ENCODE results near the gene ZNF14.

Gene ZNF14

GRCh38 chr19:19742773-19743172, 9.9 kb upstream of the ZNF14 start:
- H3K4me2 ChIP-seq (ENCODE audit: low read length, poor library complexity, severe bottlenecking): no peak overlapping the region
- 80% methylated on average over 9 of the region's 9 CpGs for WGBS
- no peak overlapping the region for H3K4ac ChIP-seq (ENCODE audit: low read depth in 1 of 2, low read length in 2 of 2)

GRCh38 chr19:19741184-19741583, 8.3 kb upstream of the ZNF14 start:
- no peak overlapping the region for H2BK5ac ChIP-seq (ENCODE audit: low read depth, low read length, poor library complexity, severe bottlenecking)
- H3K23ac ChIP-seq (ENCODE audit: low read length in 2 of 2): no peak overlapping the region
- H3K4ac ChIP-seq (ENCODE audit: low read depth in 1 of 2, low read length in 2 of 2): no peak overlapping the region
- H2BK120ac ChIP-seq (ENCODE audit: low read depth, low read length): no peak overlapping the region
- no peak overlapping the region for H2BK12ac ChIP-seq (ENCODE audit: low read length in 2 of 2)
- no peak overlapping the region for H3K4me3 ChIP-seq (ENCODE audit: insufficient read depth in 1 of 2, low read depth in 1 of 2, low read length in 2 of 2)
- H3K18ac ChIP-seq (ENCODE audit: low read depth in 1 of 2, low read length in 2 of 2): no peak overlapping the region
- no peak overlapping the region for H4K8ac ChIP-seq (ENCODE audit: low read length)
- no peaks in the 10 kb centered on the region for H3K36me3 ChIP-seq (ENCODE audit: control insufficient read depth in 1 of 2, insufficient read depth in 2 of 2, low read depth in 1 of 2, low read length in 2 of 2)
- no peak overlapping the region for H4K91ac ChIP-seq (ENCODE audit: low read length)
- H3K9ac ChIP-seq (ENCODE audit: low read length): no peak overlapping the region
- H3K9me3 ChIP-seq (ENCODE audit: control insufficient read depth, low read length): peaks cover 8% of the 10 kb centered on the region
- no peak overlapping the region for H2AK5ac ChIP-seq (ENCODE audit: low read length, severe bottlenecking)
- H3K79me1 ChIP-seq (replicated peaks; ENCODE audit: low read length, poor library complexity, severe bottlenecking): no peaks in the 10 kb centered on the region
- no peaks in the 10 kb centered on the region for H3K27me3 ChIP-seq (ENCODE audit: control insufficient read depth in 1 of 2, insufficient read depth in 1 of 2, low read length in 2 of 2)
- no peak overlapping the region for H2AFZ ChIP-seq (ENCODE audit: low read depth, low read length)
- H3K14ac ChIP-seq (ENCODE audit: low read length in 2 of 2): no peak overlapping the region
- 76% methylated on average over 7 of the region's 7 CpGs for WGBS
- H3K4me2 ChIP-seq (ENCODE audit: low read length, poor library complexity, severe bottlenecking): no peak overlapping the region
- no peak overlapping the region for H2BK15ac ChIP-seq (ENCODE audit: low read depth, poor library complexity, severe bottlenecking)
- H3K4me1 ChIP-seq (ENCODE audit: control insufficient read depth, insufficient read depth, low read depth, low read length): no peaks in the 10 kb centered on the region
- H3K27ac ChIP-seq (ENCODE audit: low read length, poor library complexity, severe bottlenecking): no peak overlapping the region
- DNase-seq: no peak

More at GRCh38 chr19:19742773-19743172, 9.9 kb upstream of the ZNF14 start:
- Histone ChIP-seq H2BK15ac (ENCODE audit: low read depth, poor library complexity, severe bottlenecking) (no peak overlapping the region), H4K91ac (ENCODE audit: low read length) (no peak overlapping the region), H3K27ac (ENCODE audit: low read length, poor library complexity, severe bottlenecking) (no peak overlapping the region), H2AK5ac (ENCODE audit: low read length, severe bottlenecking) (no peak overlapping the region), H3K23ac (ENCODE audit: low read length in 2 of 2) (no peak overlapping the region), H3K9ac (ENCODE audit: low read length) (no peak overlapping the region), H4K8ac (ENCODE audit: low read length) (no peak overlapping the region), H2BK5ac (ENCODE audit: low read depth, low read length, poor library complexity, severe bottlenecking) (no peak overlapping the region), H2AFZ (ENCODE audit: low read depth, low read length) (no peak overlapping the region), H3K36me3 (ENCODE audit: control insufficient read depth in 1 of 2, insufficient read depth in 2 of 2, low read depth in 1 of 2, low read length in 2 of 2) (no peaks in the 10 kb centered on the region), H3K14ac (ENCODE audit: low read length in 2 of 2) (no peak overlapping the region), H3K18ac (ENCODE audit: low read depth in 1 of 2, low read length in 2 of 2) (no peak overlapping the region), H3K27me3 (ENCODE audit: control insufficient read depth in 1 of 2, insufficient read depth in 1 of 2, low read length in 2 of 2) (no peaks in the 10 kb centered on the region), H3K9me3 (ENCODE audit: control insufficient read depth, low read length) (peaks cover 8% of the 10 kb centered on the region), H3K4me3 (ENCODE audit: insufficient read depth in 1 of 2, low read depth in 1 of 2, low read length in 2 of 2) (no peak overlapping the region), H3K4me1 (ENCODE audit: control insufficient read depth, insufficient read depth, low read depth, low read length) (no peaks in the 10 kb centered on the region), H3K79me1 (replicated peaks; ENCODE audit: low read length, poor library complexity, severe bottlenecking) (no peaks in the 10 kb centered on the region), H2BK12ac (ENCODE audit: low read length in 2 of 2) (no peak overlapping the region), H2BK120ac (ENCODE audit: low read depth, low read length) (no peak overlapping the region)
- DNase-seq: no peak

- Histone ChIP-seq H4K8ac (ENCODE audit: low read length) (no peak overlapping the region), H3K23ac (ENCODE audit: low read length in 2 of 2) (no peak overlapping the region), H3K27me3 (ENCODE audit: control insufficient read depth in 1 of 2, insufficient read depth in 1 of 2, low read length in 2 of 2) (no peaks in the 10 kb centered on the region), H4K91ac (ENCODE audit: low read length) (no peak overlapping the region), H3K79me1 (replicated peaks; ENCODE audit: low read length, poor library complexity, severe bottlenecking) (no peaks in the 10 kb centered on the region), H3K27ac (ENCODE audit: low read length, poor library complexity, severe bottlenecking) (no peak overlapping the region), H2AFZ (ENCODE audit: low read depth, low read length) (no peak overlapping the region), H3K4ac (ENCODE audit: low read depth in 1 of 2, low read length in 2 of 2) (no peak overlapping the region), H3K4me1 (ENCODE audit: control insufficient read depth, insufficient read depth, low read depth, low read length) (no peaks in the 10 kb centered on the region), H3K18ac (ENCODE audit: low read depth in 1 of 2, low read length in 2 of 2) (no peak overlapping the region), H3K14ac (ENCODE audit: low read length in 2 of 2) (no peak overlapping the region), H3K4me2 (ENCODE audit: low read length, poor library complexity, severe bottlenecking) (no peak overlapping the region), H3K9ac (ENCODE audit: low read length) (no peak overlapping the region), H2AK5ac (ENCODE audit: low read length, severe bottlenecking) (no peak overlapping the region), H2BK5ac (ENCODE audit: low read depth, low read length, poor library complexity, severe bottlenecking) (no peak overlapping the region), H2BK120ac (ENCODE audit: low read depth, low read length) (no peak overlapping the region), H3K36me3 (ENCODE audit: control insufficient read depth in 1 of 2, insufficient read depth in 2 of 2, low read depth in 1 of 2, low read length in 2 of 2) (no peaks in the 10 kb centered on the region), H2BK15ac (ENCODE audit: low read depth, poor library complexity, severe bottlenecking) (no peak overlapping the region), H3K4me3 (ENCODE audit: insufficient read depth in 1 of 2, low read depth in 1 of 2, low read length in 2 of 2) (no peak overlapping the region), H3K9me3 (ENCODE audit: control insufficient read depth, low read length) (peaks cover 8% of the 10 kb centered on the region), H2BK12ac (ENCODE audit: low read length in 2 of 2) (no peak overlapping the region)
- DNase-seq: no peak
- 85% methylated on average over 18 of the region's 18 CpGs for WGBS
Observed at GRCh38 chr19:19740755-19741154, 7.8 kb upstream of the ZNF14 start.

- no peak overlapping the region for H2AFZ ChIP-seq (ENCODE audit: low read depth, low read length)
- H3K36me3 ChIP-seq (ENCODE audit: control insufficient read depth in 1 of 2, insufficient read depth in 2 of 2, low read depth in 1 of 2, low read length in 2 of 2): no peaks in the 10 kb centered on the region
- no CpG with 5 or more reads among the region's 1 CpG for WGBS
- no peak overlapping the region for H3K9ac ChIP-seq (ENCODE audit: low read length)
- no peak overlapping the region for H2BK12ac ChIP-seq (ENCODE audit: low read length in 2 of 2)
- H3K9me3 ChIP-seq (ENCODE audit: control insufficient read depth, low read length): peaks cover 2% of the 10 kb centered on the region
- no peaks in the 10 kb centered on the region for H3K27me3 ChIP-seq (ENCODE audit: control insufficient read depth in 1 of 2, insufficient read depth in 1 of 2, low read length in 2 of 2)
- H2AK5ac ChIP-seq (ENCODE audit: low read length, severe bottlenecking): no peak overlapping the region
- H4K91ac ChIP-seq (ENCODE audit: low read length): no peak overlapping the region
- no peak overlapping the region for H2BK15ac ChIP-seq (ENCODE audit: low read depth, poor library complexity, severe bottlenecking)
- no peak overlapping the region for H3K4me3 ChIP-seq (ENCODE audit: insufficient read depth in 1 of 2, low read depth in 1 of 2, low read length in 2 of 2)
- H3K14ac ChIP-seq (ENCODE audit: low read length in 2 of 2): no peak overlapping the region
- no peak overlapping the region for H2BK5ac ChIP-seq (ENCODE audit: low read depth, low read length, poor library complexity, severe bottlenecking)
- H3K18ac ChIP-seq (ENCODE audit: low read depth in 1 of 2, low read length in 2 of 2): no peak overlapping the region
- no peak overlapping the region for H3K23ac ChIP-seq (ENCODE audit: low read length in 2 of 2)
- no peak overlapping the region for H3K4me2 ChIP-seq (ENCODE audit: low read length, poor library complexity, severe bottlenecking)
- no peak overlapping the region for H3K27ac ChIP-seq (ENCODE audit: low read length, poor library complexity, severe bottlenecking)
- H4K8ac ChIP-seq (ENCODE audit: low read length): no peak overlapping the region
- H2BK120ac ChIP-seq (ENCODE audit: low read depth, low read length): no peak overlapping the region
- H3K79me1 ChIP-seq (replicated peaks; ENCODE audit: low read length, poor library complexity, severe bottlenecking): no peaks in the 10 kb centered on the region
- H3K4me1 ChIP-seq (ENCODE audit: control insufficient read depth, insufficient read depth, low read depth, low read length): no peaks in the 10 kb centered on the region
- DNase-seq: no peak
- no peak overlapping the region for H3K4ac ChIP-seq (ENCODE audit: low read depth in 1 of 2, low read length in 2 of 2)
Observed at GRCh38 chr19:19738564-19738963, 5.7 kb upstream of the ZNF14 start.
